ENCODE results near the gene LIPK. TPM values are rescaled to one million over a fixed set of nuclear protein-coding genes. Genes with fewer than 3 reads are reported as not detected.

LIPK gene
- total RNA-seq, 1 donor from 2014 or later = not detected

DNA sequence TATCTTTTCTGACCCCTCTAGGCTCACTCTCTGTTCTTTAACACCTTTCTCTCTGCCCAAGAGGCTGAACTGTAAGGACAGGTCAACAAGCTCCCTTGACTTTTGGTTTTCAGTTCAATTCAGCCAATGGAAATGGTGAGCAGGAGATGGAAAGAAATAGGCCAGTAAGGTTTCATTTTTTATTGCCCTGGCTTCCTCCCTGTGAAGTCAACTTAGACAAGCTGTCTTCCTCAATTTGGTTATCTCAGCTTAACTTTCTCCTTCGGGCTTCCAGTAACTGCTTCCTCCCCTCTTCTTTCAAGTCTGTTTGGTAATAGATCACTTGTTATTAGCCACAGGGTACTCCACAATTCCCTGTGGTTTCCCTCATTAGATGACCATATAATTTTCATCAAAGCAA is 19.7 kb downstream of the LIPK start:
- Mint-ChIP-seq H3K36me3 (no peaks in the 10 kb centered on the region), H3K9me3 (no peaks in the 10 kb centered on the region), H3K27ac (no peak overlapping the region), H3K4me1 (no peaks in the 10 kb centered on the region), H3K4me3 (no peak overlapping the region), H3K27me3 (ENCODE audit: low read depth) (peaks cover 32% of the 10 kb centered on the region)
- DNase-seq (ENCODE audit: low spot score in 2 of 2, unreplicated experiment in 2 of 2) = no peak
- TF ChIP-seq, protein P1, sequence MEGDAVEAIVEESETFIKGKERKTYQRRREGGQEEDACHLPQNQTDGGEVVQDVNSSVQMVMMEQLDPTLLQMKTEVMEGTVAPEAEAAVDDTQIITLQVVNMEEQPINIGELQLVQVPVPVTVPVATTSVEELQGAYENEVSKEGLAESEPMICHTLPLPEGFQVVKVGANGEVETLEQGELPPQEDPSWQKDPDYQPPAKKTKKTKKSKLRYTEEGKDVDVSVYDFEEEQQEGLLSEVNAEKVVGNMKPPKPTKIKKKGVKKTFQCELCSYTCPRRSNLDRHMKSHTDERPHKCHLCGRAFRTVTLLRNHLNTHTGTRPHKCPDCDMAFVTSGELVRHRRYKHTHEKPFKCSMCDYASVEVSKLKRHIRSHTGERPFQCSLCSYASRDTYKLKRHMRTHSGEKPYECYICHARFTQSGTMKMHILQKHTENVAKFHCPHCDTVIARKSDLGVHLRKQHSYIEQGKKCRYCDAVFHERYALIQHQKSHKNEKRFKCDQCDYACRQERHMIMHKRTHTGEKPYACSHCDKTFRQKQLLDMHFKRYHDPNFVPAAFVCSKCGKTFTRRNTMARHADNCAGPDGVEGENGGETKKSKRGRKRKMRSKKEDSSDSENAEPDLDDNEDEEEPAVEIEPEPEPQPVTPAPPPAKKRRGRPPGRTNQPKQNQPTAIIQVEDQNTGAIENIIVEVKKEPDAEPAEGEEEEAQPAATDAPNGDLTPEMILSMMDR (IDR thresholded peaks at IDR 0.05; ENCODE audit: unreplicated experiment) = no peak

DNA sequence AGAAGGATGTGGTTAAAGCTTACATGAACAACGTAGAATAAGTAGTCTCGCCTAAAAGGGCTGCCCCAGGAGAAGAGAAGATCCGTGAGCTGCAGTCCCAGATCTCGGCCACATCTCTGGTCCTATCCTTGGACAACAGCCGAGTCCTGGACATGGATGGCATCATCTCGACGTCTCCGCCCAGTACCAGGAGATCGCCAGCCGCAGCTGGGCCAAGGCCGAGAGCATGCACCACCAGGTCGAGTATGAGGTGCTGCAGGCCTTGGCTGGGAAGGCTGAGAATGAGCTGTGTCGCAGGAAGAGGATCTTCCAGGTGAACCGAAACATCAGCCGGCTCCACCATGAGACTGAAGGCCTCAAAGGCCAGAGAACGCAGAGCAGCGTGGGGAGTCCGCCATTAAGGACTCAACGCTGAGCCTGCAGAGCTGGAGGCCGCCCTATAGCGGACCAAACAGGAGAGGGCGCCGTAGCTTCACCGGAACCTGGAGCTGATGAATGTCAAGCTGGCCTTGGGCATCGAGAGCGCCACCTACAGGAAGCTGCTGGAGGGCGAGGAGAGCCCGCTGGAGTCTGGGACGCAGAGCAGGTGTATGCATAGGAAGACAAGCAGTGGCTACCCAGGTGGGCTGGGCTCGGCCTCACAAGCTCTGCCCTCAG is 22.2 kb downstream of the LIPK start:
- Mint-ChIP-seq H3K4me3 (no peak overlapping the region), H3K27ac (no peak overlapping the region), H3K9me3 (no peaks in the 10 kb centered on the region), H3K36me3 (no peaks in the 10 kb centered on the region), H3K27me3 (ENCODE audit: low read depth) (peaks cover 26% of the 10 kb centered on the region), H3K4me1 (no peaks in the 10 kb centered on the region)
- no peak for DNase-seq (ENCODE audit: low spot score in 2 of 2, unreplicated experiment in 2 of 2)
- TF ChIP-seq, protein P1 (IDR thresholded peaks at IDR 0.05; ENCODE audit: unreplicated experiment) = no peak

DNA sequence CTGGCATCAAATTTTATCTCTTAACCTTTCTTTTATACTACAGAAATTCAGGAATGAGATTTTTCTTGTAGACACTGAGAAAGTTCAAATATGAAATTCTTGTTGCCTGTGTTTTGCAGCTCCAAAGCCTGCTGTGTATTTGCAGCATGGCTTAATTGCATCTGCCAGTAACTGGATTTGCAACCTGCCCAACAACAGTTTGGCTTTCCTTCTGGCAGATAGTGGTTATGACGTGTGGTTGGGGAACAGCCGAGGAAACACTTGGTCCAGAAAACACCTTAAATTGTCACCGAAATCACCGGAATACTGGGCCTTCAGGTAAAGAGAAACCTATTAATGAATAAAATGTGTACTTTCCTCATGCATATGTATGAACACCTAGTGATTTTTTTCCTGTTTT is 24.8 kb downstream of the LIPK start:
- no peaks in the 10 kb centered on the region for H3K9me3 Mint-ChIP-seq
- no peak overlapping the region for H3K27ac Mint-ChIP-seq

DNA sequence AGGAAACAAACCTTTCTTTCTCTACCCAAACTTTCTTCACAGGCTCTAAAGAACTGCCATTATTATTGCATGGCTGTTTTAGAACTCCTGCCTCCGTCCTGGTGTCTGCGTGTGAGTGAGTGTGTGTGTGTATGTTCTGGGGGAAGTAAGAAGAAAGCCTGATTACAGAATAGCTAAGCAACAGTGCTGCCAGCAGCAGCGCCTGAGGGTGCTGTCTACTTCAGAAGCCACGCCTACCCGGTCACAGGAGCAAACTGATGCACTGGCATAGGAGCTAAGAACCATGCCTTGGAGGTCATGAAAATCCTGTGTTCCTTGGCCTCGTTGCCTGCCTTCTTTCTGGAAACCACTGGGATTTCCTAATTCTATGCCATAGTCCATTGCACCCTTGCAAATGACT is 25.2 kb downstream of the LIPK start:
- DNase-seq (ENCODE audit: low spot score in 2 of 2, unreplicated experiment in 2 of 2) = no peak
- Mint-ChIP-seq H3K4me1 (no peaks in the 10 kb centered on the region), H3K27ac (no peak overlapping the region), H3K9me3 (no peaks in the 10 kb centered on the region), H3K4me3 (no peak overlapping the region), H3K36me3 (no peaks in the 10 kb centered on the region), H3K27me3 (ENCODE audit: low read depth) (peaks cover 23% of the 10 kb centered on the region)
- TF ChIP-seq, protein P1 (IDR thresholded peaks at IDR 0.05; ENCODE audit: unreplicated experiment) = no peak

More for the DNA sequence above, 24.8 kb downstream of the LIPK start:
- TF ChIP-seq, protein P1 (IDR thresholded peaks at IDR 0.05; ENCODE audit: unreplicated experiment) = no peak
- Mint-ChIP-seq H3K4me3 (no peak overlapping the region), H3K36me3 (no peaks in the 10 kb centered on the region), H3K4me1 (no peaks in the 10 kb centered on the region), H3K27me3 (ENCODE audit: low read depth) (peaks cover 27% of the 10 kb centered on the region)
- DNase-seq (ENCODE audit: low spot score in 2 of 2, unreplicated experiment in 2 of 2) = no peak

DNA sequence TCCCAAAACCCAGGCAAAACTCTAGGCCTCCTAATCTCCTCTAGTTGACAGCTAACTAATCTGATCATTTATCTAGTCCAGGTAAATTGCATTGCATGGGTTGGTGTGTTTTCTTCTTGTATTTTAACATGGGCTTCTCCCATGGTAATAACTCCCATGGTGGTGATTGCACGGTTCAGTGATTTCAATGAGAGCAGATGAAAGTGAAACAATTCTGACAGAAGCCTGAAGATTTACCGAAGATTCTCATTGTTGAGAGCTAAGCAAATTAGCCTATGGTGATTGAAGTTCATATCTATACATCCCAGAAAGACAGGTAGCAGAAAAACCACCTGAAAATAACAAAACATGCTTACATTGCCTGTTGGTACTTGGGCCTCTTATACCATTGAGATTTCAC is 27.2 kb downstream of the LIPK start:
- Mint-ChIP-seq H3K4me3 (no peak overlapping the region), H3K9me3 (no peaks in the 10 kb centered on the region), H3K27me3 (ENCODE audit: low read depth) (peaks cover 20% of the 10 kb centered on the region)

More for the DNA sequence above, 27.2 kb downstream of the LIPK start:
- TF ChIP-seq, protein P1 (IDR thresholded peaks at IDR 0.05; ENCODE audit: unreplicated experiment) = no peak
- no peaks in the 10 kb centered on the region for H3K4me1 Mint-ChIP-seq
- H3K27ac Mint-ChIP-seq = no peak overlapping the region
- no peaks in the 10 kb centered on the region for H3K36me3 Mint-ChIP-seq
- DNase-seq (ENCODE audit: low spot score in 2 of 2, unreplicated experiment in 2 of 2) = no peak
